Endothelial cell (in vitro differentiated cells): ENCODE results near the gene MYH7. TPM values are rescaled to one million over a fixed set of nuclear protein-coding genes. Genes with fewer than 3 reads are reported as not detected.

Experiments
- DNase-seq: peaks from one replicate; pipeline ENCODE4 v3.0.0; 2021; ENCODE audit warnings: low spot score
- H3K27ac Mint-ChIP-seq: one replicate; pipeline ENCODE4 v1.8.0; 2021; ENCODE audit warnings: mixed read lengths, inconsistent platforms; ENCODE audit not compliant: unreplicated experiment
- H3K27me3 Mint-ChIP-seq: one replicate; pipeline ENCODE4 v1.8.0; 2021; ENCODE audit warnings: mild to moderate bottlenecking, moderate library complexity, mixed read lengths, inconsistent platforms; ENCODE audit not compliant: unreplicated experiment
- H3K36me3 Mint-ChIP-seq: one replicate; pipeline ENCODE4 v1.8.0; 2021; ENCODE audit warnings: mild to moderate bottlenecking, low read depth, mixed read lengths, inconsistent platforms; ENCODE audit not compliant: unreplicated experiment
- H3K4me1 Mint-ChIP-seq: one replicate; pipeline ENCODE4 v1.8.0; 2021; ENCODE audit warnings: mild to moderate bottlenecking, mixed read lengths, inconsistent platforms; ENCODE audit not compliant: unreplicated experiment
- H3K4me3 Mint-ChIP-seq: one replicate; pipeline ENCODE4 v1.8.0; 2021; ENCODE audit warnings: mild to moderate bottlenecking, mixed read lengths, inconsistent platforms; ENCODE audit not compliant: unreplicated experiment
- H3K9me3 Mint-ChIP-seq: one replicate; pipeline ENCODE4 v1.8.0; 2021; ENCODE audit warnings: mixed read lengths, inconsistent platforms; ENCODE audit not compliant: unreplicated experiment
- total RNA-seq: library from RNA; stranded (reverse); fragmentation: NEBNext Ultra II Directional; extraction: Animal tissue kit (Norgen Biotek cat#: 25700); gene quantifications from one replicate; pipeline ENCODE4 v1.2.1, GENCODE V29; 2021; ENCODE audit not compliant: unreplicated experiment
- TF ChIP-seq, protein P1 (sequence below): fragments of 200-600 bp; sonication (generic); IDR thresholded peaks from one replicate; pipeline ENCODE4 v1.5.0; 2021; ENCODE audit warnings: antibody characterized with exemption; ENCODE audit not compliant: unreplicated experiment

Gene MYH7
- total RNA-seq, 1 donor from 2014 or later = 0.18 TPM

DNA sequence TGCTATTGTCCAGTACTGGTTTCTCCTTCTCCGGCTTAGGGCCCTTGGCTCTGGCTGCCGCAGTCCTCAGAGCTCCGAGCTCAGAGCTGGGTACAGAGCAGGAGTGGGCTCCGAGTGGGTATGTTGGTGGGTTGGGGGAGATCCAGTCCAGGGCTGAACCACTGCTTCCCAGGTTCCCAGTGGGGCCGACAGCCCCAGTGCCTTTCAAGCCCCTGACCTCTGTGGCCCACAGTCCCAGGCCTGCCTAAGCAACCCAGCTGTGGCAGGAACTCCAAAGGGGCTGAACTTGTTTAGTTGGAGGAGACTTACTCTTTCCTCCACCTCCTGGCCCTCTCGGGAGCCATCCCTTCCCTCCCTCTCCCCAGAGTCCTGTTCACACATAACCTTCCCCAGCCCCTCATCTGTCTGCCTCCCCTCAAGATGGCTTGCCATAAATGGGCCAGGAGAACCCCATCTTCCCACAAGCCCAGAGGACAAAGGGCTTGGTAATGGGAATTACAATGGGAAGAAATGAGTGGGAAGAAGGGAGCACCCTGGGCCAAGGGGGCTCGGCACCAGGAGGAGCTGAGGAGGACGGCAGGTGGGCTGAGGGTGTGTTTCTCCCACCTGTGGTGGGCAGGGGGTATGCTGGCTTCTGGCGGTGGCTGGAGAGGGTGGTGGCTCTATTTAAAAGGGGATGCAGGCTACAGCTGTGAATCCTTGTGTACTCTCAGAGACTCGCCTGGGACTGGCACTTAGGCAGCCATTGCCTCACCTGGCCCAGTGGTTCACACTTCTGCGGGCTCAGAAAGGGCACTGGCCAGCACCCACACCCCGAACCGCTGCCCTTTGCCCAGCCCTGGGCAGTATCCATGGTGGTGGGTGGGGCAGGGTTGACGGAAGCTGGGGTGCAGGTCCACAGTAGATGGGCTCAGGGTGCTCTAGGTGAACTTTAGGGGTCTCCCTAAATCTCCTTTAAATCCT lies 23.6 kb downstream of the MYH7 start:
- TF ChIP-seq, protein P1, sequence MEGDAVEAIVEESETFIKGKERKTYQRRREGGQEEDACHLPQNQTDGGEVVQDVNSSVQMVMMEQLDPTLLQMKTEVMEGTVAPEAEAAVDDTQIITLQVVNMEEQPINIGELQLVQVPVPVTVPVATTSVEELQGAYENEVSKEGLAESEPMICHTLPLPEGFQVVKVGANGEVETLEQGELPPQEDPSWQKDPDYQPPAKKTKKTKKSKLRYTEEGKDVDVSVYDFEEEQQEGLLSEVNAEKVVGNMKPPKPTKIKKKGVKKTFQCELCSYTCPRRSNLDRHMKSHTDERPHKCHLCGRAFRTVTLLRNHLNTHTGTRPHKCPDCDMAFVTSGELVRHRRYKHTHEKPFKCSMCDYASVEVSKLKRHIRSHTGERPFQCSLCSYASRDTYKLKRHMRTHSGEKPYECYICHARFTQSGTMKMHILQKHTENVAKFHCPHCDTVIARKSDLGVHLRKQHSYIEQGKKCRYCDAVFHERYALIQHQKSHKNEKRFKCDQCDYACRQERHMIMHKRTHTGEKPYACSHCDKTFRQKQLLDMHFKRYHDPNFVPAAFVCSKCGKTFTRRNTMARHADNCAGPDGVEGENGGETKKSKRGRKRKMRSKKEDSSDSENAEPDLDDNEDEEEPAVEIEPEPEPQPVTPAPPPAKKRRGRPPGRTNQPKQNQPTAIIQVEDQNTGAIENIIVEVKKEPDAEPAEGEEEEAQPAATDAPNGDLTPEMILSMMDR = no peak
- H3K36me3 Mint-ChIP-seq = peaks cover 4% of the 10 kb centered on the region

DNA sequence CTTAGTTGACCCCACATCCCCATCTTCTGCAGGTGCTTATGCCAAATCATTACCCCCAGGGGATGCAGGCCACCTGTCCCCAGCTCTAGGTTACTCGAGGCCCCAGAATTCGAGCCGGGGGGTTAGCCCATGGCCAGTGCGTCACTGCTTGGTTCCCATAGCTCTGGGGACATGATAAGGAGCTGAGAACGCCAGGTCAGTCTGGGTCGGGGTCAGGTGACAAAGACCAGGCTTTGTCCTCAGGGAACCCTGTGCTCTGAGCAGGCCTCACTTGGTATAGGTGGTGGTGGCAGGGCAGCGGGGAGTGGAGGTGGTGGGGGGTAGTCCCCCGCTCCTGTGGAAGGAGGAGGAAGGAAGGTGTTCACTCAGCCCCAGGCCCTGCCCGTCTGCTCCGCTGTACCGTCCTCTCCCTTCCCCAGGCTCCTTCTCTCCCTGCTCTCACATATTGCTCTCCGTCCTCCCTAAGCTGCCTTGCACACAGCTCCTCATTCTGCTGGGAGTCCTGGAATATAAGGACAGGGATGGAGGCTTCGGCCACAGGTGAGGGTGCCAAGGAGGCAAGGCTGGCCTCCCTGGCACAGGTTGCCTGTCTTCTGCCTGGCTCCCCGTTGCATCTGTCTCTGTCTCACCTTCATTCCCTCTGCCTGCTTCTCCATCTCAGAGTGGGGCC lies 25.4 kb downstream of the MYH7 start:
- DNase-seq = no peak
- Mint-ChIP-seq H3K36me3 (peaks cover 4% of the 10 kb centered on the region), H3K4me1 (peaks cover 29% of the 10 kb centered on the region), H3K27me3 (peaks cover 33% of the 10 kb centered on the region), H3K9me3 (no peaks in the 10 kb centered on the region), H3K4me3 (peak overlapping the region; percentile 29), H3K27ac (peak overlapping the region; percentile 20)
- TF ChIP-seq, protein P1 = no peak

More for the DNA sequence above, 23.6 kb downstream of the MYH7 start:
- Mint-ChIP-seq H3K9me3 (no peaks in the 10 kb centered on the region), H3K27ac (no peak overlapping the region), H3K27me3 (peaks cover 26% of the 10 kb centered on the region), H3K4me3 (no peak overlapping the region), H3K4me1 (peaks cover 29% of the 10 kb centered on the region)
- DNase-seq = no peak

DNA sequence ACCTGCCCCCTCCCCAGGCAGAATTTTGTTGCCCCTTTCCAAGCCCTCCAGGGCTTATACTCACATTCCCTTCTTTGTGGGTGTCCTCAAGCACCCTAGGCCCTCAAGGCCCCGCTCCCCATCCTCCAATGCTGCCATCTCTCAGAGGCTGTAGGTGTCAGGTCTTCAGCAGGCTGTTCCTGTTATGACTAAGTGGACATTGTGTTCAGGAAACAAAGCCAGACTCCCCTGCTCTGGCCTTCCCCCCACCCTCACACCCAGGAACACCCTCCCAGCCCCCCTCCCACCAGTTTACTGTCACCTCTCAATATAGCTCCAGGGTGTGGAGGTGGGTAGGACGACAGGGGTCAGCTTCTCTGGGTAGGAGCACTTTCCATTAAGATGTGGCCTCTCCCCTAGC lies 26.0 kb downstream of the MYH7 start:
- Mint-ChIP-seq H3K4me3 (no peak overlapping the region), H3K9me3 (no peaks in the 10 kb centered on the region), H3K4me1 (peaks cover 29% of the 10 kb centered on the region), H3K36me3 (peaks cover 4% of the 10 kb centered on the region), H3K27me3 (peaks cover 32% of the 10 kb centered on the region), H3K27ac (no peak overlapping the region)
- TF ChIP-seq, protein P1 = no peak
- DNase-seq = no peak

- Mint-ChIP-seq H3K4me1 (peaks cover 29% of the 10 kb centered on the region), H3K9me3 (no peaks in the 10 kb centered on the region), H3K4me3 (no peak overlapping the region), H3K36me3 (peaks cover 7% of the 10 kb centered on the region), H3K27me3 (peaks cover 30% of the 10 kb centered on the region), H3K27ac (no peak overlapping the region)
- no peak for DNase-seq
- TF ChIP-seq, protein P1 = no peak
These were observed 27.2 kb downstream of the MYH7 start for GRCh38 chr14:23408307-23408630.
